PC-9 (cell line): ENCODE measurements around the gene HTATIP2. TPM values are rescaled to one million over a fixed set of nuclear protein-coding genes. Genes with fewer than 3 reads are reported as not detected.

ENCODE experiments used
- BruUV-seq: library from RNA; stranded (reverse); fragments of 400-500 nt; replicated peaks from 2 replicates; lab custom pipeline; 2021; lab: Mats Ljungman, UMichigan
- CTCF ChIA-PET: fragments of 300-600 bp; sonication (Branson Sonifier 250); formaldehyde crosslinking; loops from one replicate; lab custom pipeline; 2022; ENCODE audit warnings: antibody characterized with exemption; lab: Charles Lee
- POLR2A ChIA-PET: fragments of 300-600 bp; sonication (Branson Sonifier 250); formaldehyde crosslinking; loops from one replicate; lab custom pipeline; 2022; ENCODE audit warnings: antibody characterized with exemption; ENCODE audit not compliant: unreplicated experiment; lab: Charles Lee
- DNase-seq, 2 experiments: peaks; one replicate each; pipeline versions ENCODE4 v3.0.0 to v3.0.0-alpha.2; 2015 to 2022; ENCODE audit warnings: mixed read lengths in 1 of 2
- H2AFZ ChIP-seq: fragments of 200-600 bp; sonication (generic); 2 replicates; pipeline ENCODE4 v1.8.1; 2017; ENCODE audit warnings: antibody characterized with exemption
- H3F3A ChIP-seq: fragments of 200-600 bp; sonication (generic); 2 replicates; pipeline ENCODE4 v1.8.1; 2017; ENCODE audit warnings: antibody characterized with exemption, mild to moderate bottlenecking, low read depth; ENCODE audit not compliant: insufficient read depth
- H3K27ac ChIP-seq: fragments of 200-600 bp; sonication (generic); 2 replicates; pipeline ENCODE4 v1.6.1; 2016; ENCODE audit warnings: mixed run types
- H3K27me3 ChIP-seq: fragments of 200-600 bp; sonication (generic); 2 replicates; pipeline ENCODE4 v1.6.1; 2016; ENCODE audit warnings: low read depth, mixed run types; ENCODE audit not compliant: insufficient read depth
- H3K36me3 ChIP-seq: fragments of 200-600 bp; sonication (generic); 2 replicates; pipeline ENCODE4 v1.6.1; 2016; ENCODE audit warnings: low read depth, mixed run types
- H3K4me1 ChIP-seq: fragments of 200-600 bp; sonication (generic); replicated peaks from 2 replicates; pipeline ENCODE4 v1.6.1; 2016; ENCODE audit warnings: mixed run types; ENCODE audit not compliant: insufficient read depth
- H3K4me2 ChIP-seq: fragments of 200-600 bp; sonication (generic); 2 replicates; pipeline ENCODE4 v1.6.1; 2017; ENCODE audit warnings: mixed run types
- H3K4me3 ChIP-seq: fragments of 200-600 bp; sonication (generic); 2 replicates; pipeline ENCODE4 v1.6.1; 2016; ENCODE audit warnings: mixed run types
- H3K79me2 ChIP-seq: fragments of 200-600 bp; sonication (generic); 2 replicates; pipeline ENCODE4 v1.6.1; 2017; ENCODE audit warnings: low read depth, mixed run types
- H3K9me2 ChIP-seq: fragments of 200-600 bp; sonication (generic); 2 replicates; pipeline ENCODE4 v1.8.1; 2017; ENCODE audit warnings: mild to moderate bottlenecking; ENCODE audit not compliant: insufficient read depth
- H3K9me3 ChIP-seq: fragments of 200-600 bp; sonication (generic); 2 replicates; pipeline ENCODE4 v1.8.1; 2016; ENCODE audit warnings: low read depth; ENCODE audit not compliant: insufficient read depth
- H4K20me1 ChIP-seq: fragments of 200-600 bp; sonication (generic); 2 replicates; pipeline ENCODE4 v1.8.1; 2017; ENCODE audit not compliant: insufficient read depth
- CTCF ChIP-seq: fragments of 200-600 bp; sonication (generic); conservative IDR thresholded peaks from 2 replicates; pipeline ENCODE4 v1.6.1; 2017; ENCODE audit warnings: mixed run types, antibody characterized with exemption, mild to moderate bottlenecking, moderate library complexity
- EZH2 ChIP-seq: fragments of 200-600 bp; sonication (generic); IDR thresholded peaks from 2 replicates; pipeline ENCODE4 v1.8.0; 2017; ENCODE audit warnings: antibody characterized with exemption, low read depth
- intact Hi-C: fragments of 100-400 bp; cut with micrococcal nuclease; formaldehyde crosslinking; loops from one replicate; pipeline ENCODE4 v1.10.0; 2022; ENCODE audit not compliant: unreplicated experiment
- total RNA-seq: library from RNA; stranded (reverse); gene quantifications from 2 replicates; pipeline ENCODE4 v1.2.3, GENCODE V29; 2021

Gene HTATIP2
- total RNA-seq, 1 experiment from 2014 or later, result 180 TPM

GRCh38 chr11:20360650-20361049 lies 2.9 kb upstream of the HTATIP2 start:
- Histone ChIP-seq H3K79me2 (peaks cover 17% of the 10 kb centered on the region), H3K9me3 (no peaks in the 10 kb centered on the region), H3K4me2 (no peak overlapping the region), H3K9me2 (no peaks in the 10 kb centered on the region), H2AFZ (peak overlapping the region; percentile 65; the same call in 1 of the 2 replicates), H3K36me3 (no peaks in the 10 kb centered on the region), H3K27me3 (no peaks in the 10 kb centered on the region), H3F3A (no peaks in the 10 kb centered on the region), H3K4me1 (peaks cover 14% of the 10 kb centered on the region), H3K4me3 (no peak overlapping the region), H3K27ac (no peak overlapping the region), H4K20me1 (no peaks in the 10 kb centered on the region)
- TF ChIP-seq EZH2 (no peak), CTCF (no peak)
- no TSS peak for BruUV-seq
- ChIA-PET CTCF (interaction anchor here (0.7 kb wide), 1 partner anchor 450 kb away, joined by 4 read pairs; no protein-coding TSS in a partner anchor), POLR2A (interaction anchor here (0.6 kb wide), 1 partner anchor 329 kb away, joined by 4 read pairs; no protein-coding TSS in a partner anchor)
- intact Hi-C loops, result loop anchor here (10.0 kb wide), 1 partner anchor 326 kb away; no protein-coding TSS in a partner anchor
- peak in 1 of 2 experiments; percentile 26 for DNase-seq

- ChIA-PET POLR2A (no interaction called here), CTCF (no interaction called here)
- H3K9me2 ChIP-seq, result no peaks in the 10 kb centered on the region
- no peaks in the 10 kb centered on the region for H4K20me1 ChIP-seq
- no peak overlapping the region for H3K4me2 ChIP-seq
- no peak for TF ChIP-seq CTCF
- TF ChIP-seq EZH2, result no peak
- H3K27me3 ChIP-seq, result no peaks in the 10 kb centered on the region
- intact Hi-C loops, result loop anchor here (10.0 kb wide), 1 partner anchor 328 kb away; no protein-coding TSS in a partner anchor
- peaks cover 13% of the 10 kb centered on the region for H3F3A ChIP-seq
- no peaks in the 10 kb centered on the region; the same call in 1 of the 2 replicates for H3K36me3 ChIP-seq
- DNase-seq, result no peak
- peaks cover 28% of the 10 kb centered on the region for H3K79me2 ChIP-seq
- H2AFZ ChIP-seq, result no peak overlapping the region
- H3K27ac ChIP-seq, result no peak overlapping the region
- peaks cover 29% of the 10 kb centered on the region for H3K4me1 ChIP-seq
- H3K9me3 ChIP-seq, result no peaks in the 10 kb centered on the region
- H3K4me3 ChIP-seq, result no peak overlapping the region
- no TSS peak for BruUV-seq
Observed at GRCh38 chr11:20362481-20362880, 1.0 kb upstream of the HTATIP2 start.

- Histone ChIP-seq H3K36me3 (no peaks in the 10 kb centered on the region; the same call in 1 of the 2 replicates), H3K9me3 (no peaks in the 10 kb centered on the region), H2AFZ (peak overlapping the region; percentile 86), H3F3A (peaks cover 18% of the 10 kb centered on the region), H3K4me2 (peak overlapping the region; percentile 90), H4K20me1 (no peaks in the 10 kb centered on the region), H3K27me3 (no peaks in the 10 kb centered on the region), H3K4me3 (peak overlapping the region; percentile 76), H3K79me2 (peaks cover 29% of the 10 kb centered on the region), H3K9me2 (no peaks in the 10 kb centered on the region), H3K27ac (peak overlapping the region; percentile 86), H3K4me1 (peaks cover 35% of the 10 kb centered on the region)
- ChIA-PET POLR2A (no interaction called here), CTCF (no interaction called here)
- intact Hi-C loops, result loop anchor here (10.0 kb wide), 1 partner anchor 328 kb away; no protein-coding TSS in a partner anchor
- no peak for DNase-seq
- no TSS peak for BruUV-seq
- no peak for TF ChIP-seq EZH2
Observed at GRCh38 chr11:20363149-20363499, 390 bp upstream of the HTATIP2 start.
